Stimulated activated CD4-positive, alpha-beta T cell treated with anti-CD3 and anti-CD28 coated beads, Interleukin-2, amount 100 ng/mL, for 24 hours (primary cell): Measurements from ENCODE around the gene RAI1.

Experiments
- DNase-seq, 2 donors: peaks; one replicate each; pipeline ENCODE4 v3.0.0-alpha.2; 2020

The RAI1 gene

GRCh38 chr17:17719199-17719940 is 38.1 kb downstream of the RAI1 start:
- no peak for DNase-seq

- DNase-seq: no peak
These were observed 38.8 kb downstream of the RAI1 start for GRCh38 chr17:17719966-17720543.

- no peak for DNase-seq
These were observed 39.9 kb downstream of the RAI1 start for GRCh38 chr17:17721140-17721668.

- peak in 1 of 2 donors; percentile 19 for DNase-seq
These were observed 41.0 kb downstream of the RAI1 start for GRCh38 chr17:17722081-17722905.

GRCh38 chr17:17722906-17723353 is 41.7 kb downstream of the RAI1 start:
- DNase-seq: no peak

GRCh38 chr17:17723354-17724261 is 42.4 kb downstream of the RAI1 start:
- peak; percentile 35 to 41 for DNase-seq

- peak in 1 of 2 donors; percentile 32 for DNase-seq
These were observed 43.2 kb downstream of the RAI1 start for GRCh38 chr17:17724307-17725010.

- no peak for DNase-seq
These were observed 43.9 kb downstream of the RAI1 start for GRCh38 chr17:17725011-17725751.

GRCh38 chr17:17725752-17726457 is 44.6 kb downstream of the RAI1 start:
- no peak for DNase-seq

- no peak for DNase-seq
These were observed 45.3 kb downstream of the RAI1 start for GRCh38 chr17:17726458-17727060.

GRCh38 chr17:17727111-17727659 is 45.9 kb downstream of the RAI1 start:
- DNase-seq: no peak

GRCh38 chr17:17728146-17728545 is 46.9 kb downstream of the RAI1 start:
- no peak for DNase-seq

GRCh38 chr17:17728550-17729251 is 47.4 kb downstream of the RAI1 start:
- DNase-seq: no peak

GRCh38 chr17:17729620-17730249 is 48.5 kb downstream of the RAI1 start:
- DNase-seq: peak; percentile 55 to 57

GRCh38 chr17:17730250-17730935 is 49.1 kb downstream of the RAI1 start:
- no peak for DNase-seq

- DNase-seq: no peak
These were observed 51.2 kb downstream of the RAI1 start for GRCh38 chr17:17732444-17732843.

GRCh38 chr17:17732892-17733670 is 51.8 kb downstream of the RAI1 start:
- no peak for DNase-seq
